ENCODE data around the gene THSD7B. TPM values are rescaled to one million over a fixed set of nuclear protein-coding genes. Genes with fewer than 3 reads are reported as not detected.
"Not testable (repeated sequence)": the region's sequence is repeated elsewhere in the genome, so short reads cannot be mapped to it uniquely, and the experiment has no call there.

Gene THSD7B
- total RNA-seq, 2 donors from 2014 or later, result 0.51 to 5.4 TPM

DNA sequence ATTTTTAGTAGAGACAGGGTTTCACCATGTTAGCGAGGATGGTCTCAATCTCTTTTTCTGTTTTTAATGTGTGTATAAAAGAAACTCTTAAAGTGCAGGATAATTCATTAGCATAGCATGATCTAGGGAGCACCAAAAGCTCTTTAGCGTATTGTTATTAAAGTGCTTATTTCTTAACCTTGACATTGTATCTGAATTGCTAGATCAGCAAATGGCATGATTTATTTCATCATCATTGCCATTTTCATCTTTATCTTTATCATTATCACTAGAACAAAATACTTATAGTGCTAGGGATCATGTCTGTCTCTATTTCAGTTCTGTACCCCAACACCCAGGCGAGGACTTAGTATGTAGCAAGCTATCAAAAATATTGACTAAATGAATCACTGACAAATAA, 805.1 kb downstream of the THSD7B start:
- no peak overlapping the region for H3K4me3 ChIP-seq
- DNase-seq (ENCODE audit: low spot score), result no peak
- TF ChIP-seq POLR2A (IDR thresholded peaks at IDR 0.05) (no peak), POLR2AphosphoS5 (IDR thresholded peaks at IDR 0.05) (no peak)
- TF ChIP-seq, protein P1, sequence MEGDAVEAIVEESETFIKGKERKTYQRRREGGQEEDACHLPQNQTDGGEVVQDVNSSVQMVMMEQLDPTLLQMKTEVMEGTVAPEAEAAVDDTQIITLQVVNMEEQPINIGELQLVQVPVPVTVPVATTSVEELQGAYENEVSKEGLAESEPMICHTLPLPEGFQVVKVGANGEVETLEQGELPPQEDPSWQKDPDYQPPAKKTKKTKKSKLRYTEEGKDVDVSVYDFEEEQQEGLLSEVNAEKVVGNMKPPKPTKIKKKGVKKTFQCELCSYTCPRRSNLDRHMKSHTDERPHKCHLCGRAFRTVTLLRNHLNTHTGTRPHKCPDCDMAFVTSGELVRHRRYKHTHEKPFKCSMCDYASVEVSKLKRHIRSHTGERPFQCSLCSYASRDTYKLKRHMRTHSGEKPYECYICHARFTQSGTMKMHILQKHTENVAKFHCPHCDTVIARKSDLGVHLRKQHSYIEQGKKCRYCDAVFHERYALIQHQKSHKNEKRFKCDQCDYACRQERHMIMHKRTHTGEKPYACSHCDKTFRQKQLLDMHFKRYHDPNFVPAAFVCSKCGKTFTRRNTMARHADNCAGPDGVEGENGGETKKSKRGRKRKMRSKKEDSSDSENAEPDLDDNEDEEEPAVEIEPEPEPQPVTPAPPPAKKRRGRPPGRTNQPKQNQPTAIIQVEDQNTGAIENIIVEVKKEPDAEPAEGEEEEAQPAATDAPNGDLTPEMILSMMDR (IDR thresholded peaks at IDR 0.05), result no peak
- no peak overlapping the region for H3K27ac ChIP-seq
- no peaks in the 10 kb centered on the region for H3K9me3 ChIP-seq
- H3K4me1 ChIP-seq (replicated peaks), result no peaks in the 10 kb centered on the region
- intact Hi-C loops (cut with DNase I), result no loop called here
- 93% methylated on average over 3 of the region's 3 CpGs for WGBS
- H3K36me3 ChIP-seq, result no peaks in the 10 kb centered on the region
- no peaks in the 10 kb centered on the region for H3K27me3 ChIP-seq (replicated peaks; ENCODE audit: insufficient read depth)

GRCh38 chr2:137587834-137588233, 822.5 kb downstream of the THSD7B start:
- 82% methylated on average over 5 of the region's 5 CpGs for WGBS

GRCh38 chr2:137588578-137588977, 823.2 kb downstream of the THSD7B start:
- 100% methylated on average over 1 of the region's 1 CpG for WGBS
- DNase-seq (ENCODE audit: low spot score), result not testable (repeated sequence)

More at GRCh38 chr2:137587834-137588233, 822.5 kb downstream of the THSD7B start:
- DNase-seq (ENCODE audit: low spot score); H3K9me3 ChIP-seq; H3K4me1 ChIP-seq (replicated peaks); H3K36me3 ChIP-seq; H3K4me3 ChIP-seq; H3K27me3 ChIP-seq (replicated peaks; ENCODE audit: insufficient read depth); H3K27ac ChIP-seq; intact Hi-C loops (cut with DNase I): not testable (repeated sequence)

GRCh38 chr2:137590102-137590501, 824.8 kb downstream of the THSD7B start:
- no peak for DNase-seq (ENCODE audit: low spot score)
- H3K9me3 ChIP-seq, result no peaks in the 10 kb centered on the region
- H3K4me1 ChIP-seq (replicated peaks), result no peaks in the 10 kb centered on the region
- TF ChIP-seq POLR2AphosphoS5 (IDR thresholded peaks at IDR 0.05) (no peak), POLR2A (IDR thresholded peaks at IDR 0.05) (no peak)
- TF ChIP-seq, protein P1 (IDR thresholded peaks at IDR 0.05), result no peak
- no peaks in the 10 kb centered on the region for H3K27me3 ChIP-seq (replicated peaks; ENCODE audit: insufficient read depth)
- no peaks in the 10 kb centered on the region for H3K36me3 ChIP-seq
- intact Hi-C loops (cut with DNase I), result no loop called here
- no peak overlapping the region for H3K27ac ChIP-seq
- no peak overlapping the region for H3K4me3 ChIP-seq

More at GRCh38 chr2:137588578-137588977, 823.2 kb downstream of the THSD7B start:
- H3K9me3 ChIP-seq; intact Hi-C loops (cut with DNase I); H3K36me3 ChIP-seq; H3K27ac ChIP-seq; H3K4me3 ChIP-seq; H3K27me3 ChIP-seq (replicated peaks; ENCODE audit: insufficient read depth); H3K4me1 ChIP-seq (replicated peaks): not testable (repeated sequence)

- DNase-seq (ENCODE audit: low spot score), result no peak
- H3K9me3 ChIP-seq, result no peaks in the 10 kb centered on the region
- H3K27ac ChIP-seq, result no peak overlapping the region
- intact Hi-C loops (cut with DNase I), result no loop called here
- H3K4me3 ChIP-seq, result no peak overlapping the region
- no peaks in the 10 kb centered on the region for H3K27me3 ChIP-seq (replicated peaks; ENCODE audit: insufficient read depth)
- no peaks in the 10 kb centered on the region for H3K36me3 ChIP-seq
- no peaks in the 10 kb centered on the region for H3K4me1 ChIP-seq (replicated peaks)
- WGBS, result 40% methylated on average over 2 of the region's 2 CpGs
- TF ChIP-seq POLR2A (IDR thresholded peaks at IDR 0.05) (no peak), POLR2AphosphoS5 (IDR thresholded peaks at IDR 0.05) (no peak)
- TF ChIP-seq, protein P1 (IDR thresholded peaks at IDR 0.05), result no peak
These were observed 842.5 kb downstream of the THSD7B start for GRCh38 chr2:137607722-137608318.

DNA sequence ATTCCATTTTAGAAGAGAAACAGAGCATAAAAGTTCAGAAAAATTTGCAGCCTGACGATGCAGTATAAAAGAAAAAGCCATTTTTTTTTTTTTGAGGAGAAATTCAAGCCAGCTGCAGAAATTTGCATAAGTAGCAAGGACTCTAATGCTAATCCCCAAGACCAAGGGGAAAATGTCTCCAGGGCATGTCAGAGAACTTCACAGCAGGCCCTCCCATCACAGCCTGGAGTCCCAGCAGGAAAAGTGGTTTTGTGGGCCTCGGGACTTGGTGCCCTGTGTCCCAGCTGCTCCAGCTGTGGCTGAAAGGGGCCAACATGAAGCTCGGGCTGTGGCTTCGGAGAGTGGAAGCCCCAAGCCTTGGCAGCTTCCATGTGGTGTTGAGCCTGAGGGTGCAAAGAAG, 873.6 kb downstream of the THSD7B start:
- Histone ChIP-seq H3K9me3 (no peaks in the 10 kb centered on the region), H3K4me3 (no peak overlapping the region), H3K27me3 (replicated peaks; ENCODE audit: insufficient read depth) (no peaks in the 10 kb centered on the region), H3K36me3 (no peaks in the 10 kb centered on the region), H3K4me1 (replicated peaks) (no peaks in the 10 kb centered on the region), H3K27ac (no peak overlapping the region)
- intact Hi-C loops (cut with DNase I), result no loop called here
- no peak for DNase-seq (ENCODE audit: low spot score)
- no peak for TF ChIP-seq POLR2A (IDR thresholded peaks at IDR 0.05)
- TF ChIP-seq POLR2AphosphoS5 (IDR thresholded peaks at IDR 0.05), result no peak
- TF ChIP-seq, protein P1 (IDR thresholded peaks at IDR 0.05), result no peak
- WGBS, result 93% methylated on average over 4 of the region's 4 CpGs

All from prostate gland (tissue), 2 donors.